Measurements from ENCODE around the gene DEGS2.

DNA sequence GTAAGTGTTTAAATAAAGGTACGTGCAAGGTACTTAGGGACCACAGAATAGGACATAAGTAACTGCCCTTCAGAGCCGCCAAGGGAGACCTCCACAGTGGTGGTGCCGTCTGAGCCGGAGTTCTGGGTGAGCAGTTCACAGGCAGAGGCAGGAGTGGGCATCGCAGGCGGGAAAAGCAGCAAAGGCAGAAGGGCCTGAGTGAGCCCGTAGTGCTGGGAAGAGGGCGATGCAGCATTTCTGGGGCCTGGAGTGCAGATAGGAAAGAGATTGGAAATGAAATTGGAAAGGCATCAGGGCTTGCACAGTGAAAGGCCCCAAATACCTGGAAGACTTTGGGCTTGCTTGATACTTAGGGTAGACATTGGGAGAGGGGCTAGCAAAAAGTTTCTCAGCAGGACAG is 61.3 kb downstream of the DEGS2 start:
- TF ChIP-seq CTCF (conservative IDR thresholded peaks at IDR 0.05) (no peak), EZH2 (IDR thresholded peaks at IDR 0.05; ENCODE audit: low read depth) (no peak)
